D721Med (cell line): ENCODE measurements around the gene TIAM1.

Source experiments
- DNase-seq: peaks from one replicate; pipeline ENCODE4 v3.0.0; 2011; ENCODE audit warnings: low spot score; ENCODE audit not compliant: insufficient read length
- FAIRE-seq: peaks from 2 replicates; lab custom pipeline; 2011; peaks lifted over from hg19 to GRCh38; lab: Jason Lieb, UNC
- CTCF ChIP-seq: IDR thresholded peaks from 2 replicates; pipeline ENCODE4 v1.5.1; 2012; ENCODE audit warnings: mild to moderate bottlenecking, control low read depth; ENCODE audit not compliant: insufficient read depth; ENCODE audit errors: missing control alignments

Gene TIAM1

DNA sequence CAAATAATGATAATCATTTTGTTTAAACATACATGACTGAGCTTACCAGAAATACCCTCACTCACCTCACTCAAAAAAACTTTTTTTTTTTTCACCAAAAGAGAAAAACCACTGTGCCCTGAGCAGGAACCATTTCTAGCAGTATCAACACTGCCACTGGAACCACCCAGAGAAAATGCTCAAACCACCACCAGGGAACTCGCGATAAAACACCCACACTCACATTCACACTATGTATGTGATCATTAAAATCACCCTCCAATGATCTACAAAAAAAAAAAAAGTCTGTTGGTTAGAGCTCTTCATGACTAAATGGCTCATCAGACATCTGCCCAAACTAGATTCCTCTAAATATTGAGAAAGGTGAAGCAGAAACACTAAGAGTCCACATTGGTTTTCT, 11.5 kb downstream of the TIAM1 start:
- no peak for TF ChIP-seq CTCF
- FAIRE-seq (no peak), DNase-seq (no peak)

GRCh38 chr21:31331231-31331630, 12.8 kb downstream of the TIAM1 start:
- FAIRE-seq: no peak
- DNase-seq: no peak
- no peak for TF ChIP-seq CTCF

DNA sequence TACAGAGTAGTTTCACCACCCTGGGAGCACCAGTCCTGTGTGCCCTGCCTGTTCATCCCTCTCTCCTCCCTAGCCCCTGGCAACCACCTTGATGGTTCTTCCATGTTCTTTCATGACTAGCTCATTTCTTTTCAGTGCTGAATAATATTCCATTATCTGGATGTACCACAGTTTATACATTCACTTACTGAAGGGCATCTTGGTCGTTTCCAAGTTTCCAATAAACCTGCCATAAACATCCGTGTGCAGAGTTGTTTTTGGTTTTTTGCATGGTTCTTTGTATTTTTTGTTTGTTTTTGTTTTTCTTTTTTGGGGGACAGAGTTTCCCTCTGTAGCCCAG, 13.9 kb downstream of the TIAM1 start:
- FAIRE-seq (no peak), DNase-seq (no peak)
- no peak for TF ChIP-seq CTCF

GRCh38 chr21:31329456-31330143, 14.5 kb downstream of the TIAM1 start:
- FAIRE-seq (no peak), DNase-seq (no peak)
- TF ChIP-seq CTCF: no peak

GRCh38 chr21:31326522-31327242, 17.4 kb downstream of the TIAM1 start:
- DNase-seq: no peak
- no peak for FAIRE-seq
- no peak for TF ChIP-seq CTCF

- DNase-seq (no peak), FAIRE-seq (no peak)
- TF ChIP-seq CTCF: no peak
Measured at GRCh38 chr21:31318971-31319370, 25.1 kb downstream of the TIAM1 start.

DNA sequence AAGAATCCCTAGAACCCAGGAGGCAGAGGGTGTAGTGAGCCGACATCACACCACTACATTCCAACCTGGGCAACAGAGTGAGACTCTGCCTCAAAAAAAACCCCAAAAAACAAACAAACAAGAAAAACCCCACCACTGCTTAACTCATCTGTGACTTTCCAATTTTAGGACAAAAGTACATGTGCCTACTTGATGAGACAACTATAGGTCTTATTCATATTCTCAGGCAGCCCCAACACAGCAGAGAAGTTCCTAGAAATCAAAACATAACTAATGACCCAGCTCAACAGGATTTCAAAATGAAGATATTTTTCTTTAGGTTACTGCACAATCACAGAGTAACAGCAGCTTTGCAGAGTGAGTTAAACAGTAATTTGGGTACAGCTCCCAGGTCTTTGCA, 26.4 kb downstream of the TIAM1 start:
- DNase-seq (no peak), FAIRE-seq (no peak)
- no peak for TF ChIP-seq CTCF
